ENCODE measurements around the gene THAP12.

Gene THAP12

DNA sequence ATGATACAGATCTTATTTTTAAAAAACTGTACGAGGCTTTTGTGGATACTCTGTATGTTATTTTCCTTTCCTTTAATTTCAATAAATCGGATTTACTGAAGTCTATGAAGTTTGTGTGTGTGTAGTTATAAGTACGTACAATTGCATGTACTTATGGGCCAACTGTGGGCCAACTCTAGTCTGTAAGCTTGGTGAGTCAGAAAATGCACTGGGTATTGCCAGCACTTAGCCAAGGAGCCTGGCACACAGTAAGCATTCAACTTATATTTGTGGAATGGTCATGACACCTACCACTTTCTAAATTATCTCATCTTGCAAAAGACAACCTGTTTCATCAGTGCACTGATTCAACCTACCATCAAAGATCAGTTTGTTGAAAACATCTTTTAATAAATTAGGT is 32.6 kb downstream of the THAP12 start:
- TF ChIP-seq NFRKB (IDR thresholded peaks at IDR 0.05) (no peak), ARNT (IDR thresholded peaks at IDR 0.05) (no peak), ELF4 (IDR thresholded peaks at IDR 0.05) (no peak), ZNF384 (IDR thresholded peaks at IDR 0.05) (no peak), FOXM1 (IDR thresholded peaks at IDR 0.05; ENCODE audit: borderline replicate concordance) (no peak), PKNOX1 (IDR thresholded peaks at IDR 0.05) (no peak), CTBP1 (IDR thresholded peaks at IDR 0.05; ENCODE audit: borderline replicate concordance) (no peak), HDGF (IDR thresholded peaks at IDR 0.05; ENCODE audit: borderline replicate concordance) (no peak), L3MBTL2 (conservative IDR thresholded peaks at IDR 0.05) (no peak), SP1 (IDR thresholded peaks at IDR 0.05) (no peak), TARDBP (IDR thresholded peaks at IDR 0.05) (no peak), FOXK2 (IDR thresholded peaks at IDR 0.05) (no peak), LEF1 (IDR thresholded peaks at IDR 0.05; ENCODE audit: borderline replicate concordance) (no peak), FOXA1 (IDR thresholded peaks at IDR 0.05) (no peak), BHLHE40 (IDR thresholded peaks at IDR 0.05; ENCODE audit: borderline replicate concordance) (no peak)
- ChIA-PET CTCF (no interaction called here), POLR2A (no interaction called here)
- no peak for DNase-seq (ENCODE audit: extremely low spot score)

- CTCF ChIA-PET, result no interaction called here
- DNase-seq (ENCODE audit: extremely low spot score), result no peak
- TF ChIP-seq FOXM1 (IDR thresholded peaks at IDR 0.05; ENCODE audit: borderline replicate concordance), result no peak
- TF ChIP-seq FOXA1 (IDR thresholded peaks at IDR 0.05), result no peak
- no peak for TF ChIP-seq FOXK2 (IDR thresholded peaks at IDR 0.05)
- TF ChIP-seq ZNF384 (IDR thresholded peaks at IDR 0.05), result no peak
- TF ChIP-seq BHLHE40 (IDR thresholded peaks at IDR 0.05; ENCODE audit: borderline replicate concordance), result no peak
- TF ChIP-seq NFRKB (IDR thresholded peaks at IDR 0.05), result no peak
- no peak for TF ChIP-seq HDGF (IDR thresholded peaks at IDR 0.05; ENCODE audit: borderline replicate concordance)
- no peak for TF ChIP-seq PKNOX1 (IDR thresholded peaks at IDR 0.05)
- no peak for TF ChIP-seq SP1 (IDR thresholded peaks at IDR 0.05)
- POLR2A ChIA-PET, result no interaction called here
Measured at GRCh38 chr11:76347466-76347865, 33.5 kb downstream of the THAP12 start.

DNA sequence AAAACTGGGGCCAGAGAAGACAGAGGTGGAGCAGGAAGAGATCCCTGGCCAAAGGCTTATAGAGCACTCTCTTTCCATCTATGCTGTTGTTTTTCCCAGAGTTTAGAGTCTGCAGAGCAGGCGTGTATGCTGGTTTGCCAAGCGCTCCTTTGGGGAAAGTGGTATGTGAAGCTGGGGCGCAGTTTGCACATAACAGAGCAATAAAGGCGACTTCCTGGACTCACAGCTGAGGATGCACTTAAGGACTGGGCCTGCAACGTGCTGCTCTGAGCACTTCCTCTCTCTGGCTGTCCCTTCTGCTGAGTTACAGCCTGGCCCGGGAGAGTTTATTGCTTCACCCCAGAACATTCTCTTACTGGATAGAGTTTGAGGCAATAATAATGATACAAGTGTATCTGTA is 41.7 kb downstream of the THAP12 start:
- DNase-seq (ENCODE audit: extremely low spot score), result no peak
- CTCF ChIA-PET, result no interaction called here
- TF ChIP-seq TARDBP (IDR thresholded peaks at IDR 0.05), result no peak
- no peak for TF ChIP-seq BHLHE40 (IDR thresholded peaks at IDR 0.05; ENCODE audit: borderline replicate concordance)
- TF ChIP-seq FOXK2 (IDR thresholded peaks at IDR 0.05), result no peak
- no peak for TF ChIP-seq NFRKB (IDR thresholded peaks at IDR 0.05)
- TF ChIP-seq L3MBTL2 (conservative IDR thresholded peaks at IDR 0.05), result no peak
- TF ChIP-seq ZNF384 (IDR thresholded peaks at IDR 0.05), result no peak
- TF ChIP-seq SP1 (IDR thresholded peaks at IDR 0.05), result no peak
- TF ChIP-seq CTBP1 (IDR thresholded peaks at IDR 0.05; ENCODE audit: borderline replicate concordance), result no peak
- no peak for TF ChIP-seq ELF4 (IDR thresholded peaks at IDR 0.05)

GRCh38 chr11:76337923-76338322 is 43.0 kb downstream of the THAP12 start:
- no peak for DNase-seq (ENCODE audit: extremely low spot score)
- ChIA-PET POLR2A (no interaction called here), CTCF (no interaction called here)
- TF ChIP-seq NFRKB (IDR thresholded peaks at IDR 0.05), result no peak
- TF ChIP-seq L3MBTL2 (conservative IDR thresholded peaks at IDR 0.05), result no peak
- no peak for TF ChIP-seq PKNOX1 (IDR thresholded peaks at IDR 0.05)
- no peak for TF ChIP-seq SP1 (IDR thresholded peaks at IDR 0.05)
- TF ChIP-seq BHLHE40 (IDR thresholded peaks at IDR 0.05; ENCODE audit: borderline replicate concordance), result no peak
- no peak for TF ChIP-seq HDGF (IDR thresholded peaks at IDR 0.05; ENCODE audit: borderline replicate concordance)
- no peak for TF ChIP-seq FOXA1 (IDR thresholded peaks at IDR 0.05)
- TF ChIP-seq SUZ12 (IDR thresholded peaks at IDR 0.05), result no peak
- no peak for TF ChIP-seq TARDBP (IDR thresholded peaks at IDR 0.05)
- TF ChIP-seq FOXM1 (IDR thresholded peaks at IDR 0.05; ENCODE audit: borderline replicate concordance), result no peak
- TF ChIP-seq ELF4 (IDR thresholded peaks at IDR 0.05), result no peak
- no peak for TF ChIP-seq CTBP1 (IDR thresholded peaks at IDR 0.05; ENCODE audit: borderline replicate concordance)
- no peak for TF ChIP-seq ARNT (IDR thresholded peaks at IDR 0.05)
- no peak for TF ChIP-seq ZNF384 (IDR thresholded peaks at IDR 0.05)

More for the DNA sequence above, 41.7 kb downstream of the THAP12 start:
- POLR2A ChIA-PET, result no interaction called here

- DNase-seq (ENCODE audit: extremely low spot score), result no peak
- CTCF ChIA-PET, result no interaction called here
- POLR2A ChIA-PET, result no interaction called here
- no peak for TF ChIP-seq TARDBP (IDR thresholded peaks at IDR 0.05)
- no peak for TF ChIP-seq FOXK2 (IDR thresholded peaks at IDR 0.05)
- no peak for TF ChIP-seq CTBP1 (IDR thresholded peaks at IDR 0.05; ENCODE audit: borderline replicate concordance)
- TF ChIP-seq SUZ12 (IDR thresholded peaks at IDR 0.05), result no peak
- no peak for TF ChIP-seq FOXM1 (IDR thresholded peaks at IDR 0.05; ENCODE audit: borderline replicate concordance)
- no peak for TF ChIP-seq ELF4 (IDR thresholded peaks at IDR 0.05)
- TF ChIP-seq LEF1 (IDR thresholded peaks at IDR 0.05; ENCODE audit: borderline replicate concordance), result no peak
- TF ChIP-seq L3MBTL2 (conservative IDR thresholded peaks at IDR 0.05), result no peak
- TF ChIP-seq BHLHE40 (IDR thresholded peaks at IDR 0.05; ENCODE audit: borderline replicate concordance), result no peak
- no peak for TF ChIP-seq FOXA1 (IDR thresholded peaks at IDR 0.05)
- TF ChIP-seq ZNF384 (IDR thresholded peaks at IDR 0.05), result no peak
Measured at GRCh38 chr11:76337469-76337868, 43.5 kb downstream of the THAP12 start.

GRCh38 chr11:76336597-76336996 is 44.3 kb downstream of the THAP12 start:
- TF ChIP-seq ZNF384 (IDR thresholded peaks at IDR 0.05) (no peak), LEF1 (IDR thresholded peaks at IDR 0.05; ENCODE audit: borderline replicate concordance) (no peak), ARNT (IDR thresholded peaks at IDR 0.05) (no peak), HDGF (IDR thresholded peaks at IDR 0.05; ENCODE audit: borderline replicate concordance) (no peak), TARDBP (IDR thresholded peaks at IDR 0.05) (no peak), PKNOX1 (IDR thresholded peaks at IDR 0.05) (no peak), SP1 (IDR thresholded peaks at IDR 0.05) (no peak), BHLHE40 (IDR thresholded peaks at IDR 0.05; ENCODE audit: borderline replicate concordance) (no peak), FOXA1 (IDR thresholded peaks at IDR 0.05) (no peak), SUZ12 (IDR thresholded peaks at IDR 0.05) (no peak), CTBP1 (IDR thresholded peaks at IDR 0.05; ENCODE audit: borderline replicate concordance) (no peak), L3MBTL2 (conservative IDR thresholded peaks at IDR 0.05) (no peak), NFRKB (IDR thresholded peaks at IDR 0.05) (no peak), FOXM1 (IDR thresholded peaks at IDR 0.05; ENCODE audit: borderline replicate concordance) (no peak), ELF4 (IDR thresholded peaks at IDR 0.05) (no peak), FOXK2 (IDR thresholded peaks at IDR 0.05) (no peak)
- CTCF ChIA-PET, result no interaction called here
- DNase-seq (ENCODE audit: extremely low spot score), result no peak
- POLR2A ChIA-PET, result no interaction called here
